ENCODE data around the gene FCGR1A.
"Not testable (repeated sequence)": the region's sequence is repeated elsewhere in the genome, so short reads cannot be mapped to it uniquely, and the experiment has no call there.

GRCh38 chr1:149732781-149733180, 49.7 kb upstream of the FCGR1A start:
- not testable (repeated sequence) for TF ChIP-seq POLR2A (IDR thresholded peaks at IDR 0.05); CTCF (IDR thresholded peaks at IDR 0.05); POLR2AphosphoS5 (IDR thresholded peaks at IDR 0.05); EP300 (IDR thresholded peaks at IDR 0.05; ENCODE audit: low read depth)

Data from transverse colon (tissue), 4 donors.